PC-3 (cell line): ENCODE data around the gene GPR18. TPM values are rescaled to one million over a fixed set of nuclear protein-coding genes. Genes with fewer than 3 reads are reported as not detected.

Source experiments
- ATAC-seq: fragments of 200-7000 bp; cut with Tn5 transposase; 2 replicates; pipeline ENCODE4 v1.9.1; 2020; ENCODE audit warnings: mild to moderate bottlenecking, moderate library complexity
- BruUV-seq: library from RNA; stranded (reverse); fragments of 400-500 nt; replicated peaks from 2 replicates; lab custom pipeline; 2021; lab: Mats Ljungman, UMichigan
- CTCF ChIA-PET: fragments of 300-600 bp; sonication (Branson Sonifier 250); formaldehyde crosslinking; loops from one replicate; lab custom pipeline; 2022; ENCODE audit warnings: antibody characterized with exemption; lab: Charles Lee
- POLR2A ChIA-PET: fragments of 300-600 bp; sonication (Branson Sonifier 250); formaldehyde crosslinking; loops from one replicate; lab custom pipeline; 2022; ENCODE audit warnings: antibody characterized with exemption; ENCODE audit not compliant: unreplicated experiment; lab: Charles Lee
- DNase-seq: peaks from one replicate; pipeline ENCODE4 v3.0.0-alpha.2; 2015
- H2AFZ ChIP-seq: fragments of 300-600 bp; sonication (generic); 2 replicates; pipeline ENCODE4 v1.6.0; 2016; ENCODE audit warnings: antibody characterized with exemption, low read length
- H3F3A ChIP-seq: fragments of 300-600 bp; sonication (generic); one replicate; pipeline ENCODE4 v1.6.0; 2017; ENCODE audit warnings: antibody characterized with exemption, low read length, control low read depth, mild to moderate bottlenecking; ENCODE audit not compliant: unreplicated experiment
- H3K27ac ChIP-seq: fragments of 300-600 bp; sonication (generic); 2 replicates; pipeline ENCODE4 v1.5.1; 2016; ENCODE audit warnings: mild to moderate bottlenecking, low read length
- H3K27me3 ChIP-seq: fragments of 300-600 bp; sonication (generic); 2 replicates; pipeline ENCODE4 v1.6.1; 2016; ENCODE audit warnings: low read length, mixed read lengths
- H3K36me3 ChIP-seq: fragments of 300-600 bp; sonication (generic); 2 replicates; pipeline ENCODE4 v1.6.1; 2016; ENCODE audit warnings: low read depth, mixed run types, low read length, mixed read lengths
- H3K4me1 ChIP-seq: fragments of 300-600 bp; sonication (generic); 2 replicates; pipeline ENCODE4 v1.5.1; 2016; ENCODE audit warnings: low read length; ENCODE audit not compliant: insufficient read depth
- H3K4me2 ChIP-seq: fragments of 300-600 bp; sonication (generic); 2 replicates; pipeline ENCODE4 v1.6.0; 2016; ENCODE audit warnings: low read length
- H3K4me3 ChIP-seq: fragments of 300-600 bp; sonication (generic); 2 replicates; pipeline ENCODE4 v1.5.1; 2016; ENCODE audit warnings: mild to moderate bottlenecking, low read length, mixed read lengths
- H3K79me2 ChIP-seq: fragments of 300-600 bp; sonication (generic); 2 replicates; pipeline ENCODE4 v1.6.1; 2017; ENCODE audit warnings: low read length, mixed read lengths
- H3K9ac ChIP-seq: fragments of 300-600 bp; sonication (generic); 2 replicates; pipeline ENCODE4 v1.6.0; 2016; ENCODE audit warnings: mild to moderate bottlenecking, low read length
- H3K9me2 ChIP-seq: fragments of 300-600 bp; sonication (generic); replicated peaks from 2 replicates; pipeline ENCODE4 v1.6.1; 2016; ENCODE audit warnings: mixed run types, low read length, mixed read lengths
- H3K9me3 ChIP-seq: fragments of 300-600 bp; sonication (generic); 2 replicates; pipeline ENCODE4 v1.6.1; 2016; ENCODE audit warnings: low read length, mixed read lengths
- H4K20me1 ChIP-seq: fragments of 300-600 bp; sonication (generic); 2 replicates; pipeline ENCODE4 v1.6.1; 2016; ENCODE audit warnings: low read length, mixed read lengths
- EZH2 ChIP-seq: fragments of 300-600 bp; sonication (generic); IDR thresholded peaks from one replicate; pipeline ENCODE4 v1.6.1; 2017; ENCODE audit warnings: antibody characterized with exemption, mild to moderate bottlenecking, low read length; ENCODE audit not compliant: unreplicated experiment
- EZH2phosphoT487 ChIP-seq: fragments of 300-600 bp; sonication (generic); IDR thresholded peaks from 2 replicates; pipeline ENCODE4 v1.6.1; 2018; ENCODE audit warnings: mild to moderate bottlenecking, antibody characterized with exemption, low read length, borderline replicate concordance
- intact Hi-C: fragments of 100-400 bp; cut with micrococcal nuclease; formaldehyde crosslinking; loops from 2 replicates; pipeline ENCODE4 v1.9.0; 2023
- total RNA-seq: library from RNA; depleted of rRNA; stranded (reverse); fragments of >200 nt; gene quantifications from 2 replicates; pipeline ENCODE4 v1.2.3, GENCODE V29; 2014
- TF ChIP-seq, protein P1 (sequence below): fragments of 300-600 bp; sonication (generic); conservative IDR thresholded peaks from 2 replicates; pipeline ENCODE4 v1.5.1; 2017; ENCODE audit warnings: antibody characterized with exemption, low read depth, mild to moderate bottlenecking, low read length

Gene GPR18
- total RNA-seq, 1 experiment from 2014 or later = not detected

DNA sequence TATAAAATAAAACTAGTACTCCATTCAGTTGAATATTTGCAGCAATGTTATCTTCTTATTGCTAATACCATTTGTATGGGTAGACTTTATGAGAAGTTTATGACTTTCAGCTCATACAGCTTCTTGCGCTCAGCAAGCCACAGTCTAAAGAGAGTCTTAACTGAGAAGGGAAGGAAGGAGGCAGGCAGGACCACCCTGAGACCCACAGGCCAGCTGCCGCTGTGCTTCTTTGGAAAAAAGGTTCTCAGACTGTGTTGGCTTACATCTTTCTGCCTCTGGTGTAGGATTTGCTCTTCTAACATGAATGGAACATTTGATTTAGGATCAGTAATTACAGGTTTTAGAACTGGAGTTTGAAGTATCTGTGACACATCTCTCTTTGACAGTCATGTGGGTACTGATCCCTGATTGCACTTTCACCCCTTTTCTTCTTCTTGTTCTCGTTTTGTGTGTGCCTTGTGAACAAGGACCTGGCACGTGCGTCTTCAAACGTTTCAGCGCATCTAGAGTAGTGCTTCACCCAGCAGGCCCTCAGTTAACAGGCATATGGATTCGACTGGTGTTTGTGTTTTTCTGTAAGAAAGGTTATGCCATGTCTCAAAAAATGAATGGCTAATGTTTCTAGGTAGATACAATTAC is 7.1 kb upstream of the GPR18 start:
- CTCF ChIA-PET = interaction anchor here (1.1 to 1.4 kb wide), 3 partner anchors 64 to 89 kb away, joined by 4 to 29 read pairs (median 9); partner anchors contain the start of gene UBAC2
- intact Hi-C loops = loop anchor here (10.0 kb wide), 1 partner anchor 250 kb away; no protein-coding TSS in a partner anchor
- H3K27ac ChIP-seq = no peak overlapping the region
- ATAC-seq = no peak
- H2AFZ ChIP-seq = no peak overlapping the region
- no peaks in the 10 kb centered on the region for H4K20me1 ChIP-seq
- no peaks in the 10 kb centered on the region for H3K9me2 ChIP-seq
- no peak for TF ChIP-seq EZH2
- TF ChIP-seq EZH2phosphoT487 = no peak
- TF ChIP-seq, protein P1, sequence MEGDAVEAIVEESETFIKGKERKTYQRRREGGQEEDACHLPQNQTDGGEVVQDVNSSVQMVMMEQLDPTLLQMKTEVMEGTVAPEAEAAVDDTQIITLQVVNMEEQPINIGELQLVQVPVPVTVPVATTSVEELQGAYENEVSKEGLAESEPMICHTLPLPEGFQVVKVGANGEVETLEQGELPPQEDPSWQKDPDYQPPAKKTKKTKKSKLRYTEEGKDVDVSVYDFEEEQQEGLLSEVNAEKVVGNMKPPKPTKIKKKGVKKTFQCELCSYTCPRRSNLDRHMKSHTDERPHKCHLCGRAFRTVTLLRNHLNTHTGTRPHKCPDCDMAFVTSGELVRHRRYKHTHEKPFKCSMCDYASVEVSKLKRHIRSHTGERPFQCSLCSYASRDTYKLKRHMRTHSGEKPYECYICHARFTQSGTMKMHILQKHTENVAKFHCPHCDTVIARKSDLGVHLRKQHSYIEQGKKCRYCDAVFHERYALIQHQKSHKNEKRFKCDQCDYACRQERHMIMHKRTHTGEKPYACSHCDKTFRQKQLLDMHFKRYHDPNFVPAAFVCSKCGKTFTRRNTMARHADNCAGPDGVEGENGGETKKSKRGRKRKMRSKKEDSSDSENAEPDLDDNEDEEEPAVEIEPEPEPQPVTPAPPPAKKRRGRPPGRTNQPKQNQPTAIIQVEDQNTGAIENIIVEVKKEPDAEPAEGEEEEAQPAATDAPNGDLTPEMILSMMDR = no peak
- no peaks in the 10 kb centered on the region for H3K9me3 ChIP-seq
- no TSS peak for BruUV-seq
- H3K4me1 ChIP-seq = no peaks in the 10 kb centered on the region
- no peak overlapping the region for H3K4me3 ChIP-seq
- H3K79me2 ChIP-seq = no peaks in the 10 kb centered on the region
- POLR2A ChIA-PET = no interaction called here
- H3K4me2 ChIP-seq = no peak overlapping the region
- no peaks in the 10 kb centered on the region for H3K27me3 ChIP-seq
- H3K9ac ChIP-seq = no peak overlapping the region
- H3F3A ChIP-seq = no peaks in the 10 kb centered on the region
- no peaks in the 10 kb centered on the region; the same call in 1 of the 2 replicates for H3K36me3 ChIP-seq
- no peak for DNase-seq

DNA sequence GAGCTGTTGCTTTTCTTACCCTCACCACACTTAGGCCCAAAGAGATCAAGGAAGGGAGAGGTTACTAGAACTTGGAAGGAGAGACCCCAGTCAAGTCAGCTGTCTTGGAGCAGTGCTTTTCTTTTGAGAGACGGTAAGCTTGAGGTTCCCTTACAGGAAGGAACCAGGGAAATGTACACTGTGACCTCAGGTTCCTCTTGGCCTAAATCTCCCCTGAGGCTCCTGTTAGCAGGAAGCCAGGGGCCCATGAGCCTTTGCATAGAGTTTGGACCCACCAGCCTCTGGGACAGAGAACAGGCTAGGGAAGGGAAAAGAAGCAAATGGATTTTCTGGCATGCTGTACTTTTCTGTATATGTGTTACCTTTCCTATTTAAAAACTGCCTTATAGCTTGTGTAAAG is 5.9 kb upstream of the GPR18 start:
- Histone ChIP-seq H3K27ac (no peak overlapping the region), H3K4me1 (no peaks in the 10 kb centered on the region), H3K36me3 (no peaks in the 10 kb centered on the region; the same call in 1 of the 2 replicates), H3K9me2 (no peaks in the 10 kb centered on the region), H3K27me3 (no peaks in the 10 kb centered on the region), H3K4me3 (no peak overlapping the region), H3K79me2 (no peaks in the 10 kb centered on the region), H3K9ac (no peak overlapping the region), H3F3A (no peaks in the 10 kb centered on the region), H4K20me1 (no peaks in the 10 kb centered on the region), H3K9me3 (no peaks in the 10 kb centered on the region), H2AFZ (no peak overlapping the region), H3K4me2 (no peak overlapping the region)
- ATAC-seq (no peak), DNase-seq (no peak)
- BruUV-seq = no TSS peak
- ChIA-PET CTCF (no interaction called here), POLR2A (no interaction called here)
- TF ChIP-seq, protein P1 = no peak
- TF ChIP-seq EZH2phosphoT487 = no peak
- intact Hi-C loops = loop anchor here (10.0 kb wide), 1 partner anchor 251 kb away; no protein-coding TSS in a partner anchor

DNA sequence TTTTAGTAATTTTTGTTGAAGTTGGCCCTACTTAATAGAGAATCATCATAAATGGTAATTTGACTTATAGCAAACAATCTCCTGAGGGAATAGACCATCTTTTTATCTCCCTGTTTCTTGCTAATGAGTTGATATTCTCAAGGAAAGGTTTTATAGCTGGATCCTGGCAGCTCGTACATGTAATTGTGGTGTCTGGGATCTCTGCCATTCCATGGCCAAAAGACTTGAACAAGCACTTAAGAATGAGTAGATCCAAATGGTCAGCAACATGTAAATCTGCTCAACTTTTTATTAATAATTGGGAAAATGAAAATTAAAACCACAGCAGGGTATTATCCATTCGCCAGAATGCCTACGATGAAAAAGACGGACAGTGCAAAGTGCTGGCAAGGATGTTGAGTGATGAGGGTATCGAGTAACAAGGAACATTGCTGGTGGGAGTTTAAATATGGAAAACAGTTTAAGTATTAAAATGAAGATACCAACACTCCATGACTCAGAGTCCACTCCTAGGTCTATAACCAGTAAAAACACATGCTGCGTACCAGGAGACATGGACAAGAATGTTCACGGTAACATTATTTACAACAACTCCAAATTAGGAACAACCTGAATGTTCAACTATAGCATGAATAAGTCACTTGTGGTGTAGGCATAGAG is 5.1 kb upstream of the GPR18 start:
- DNase-seq = no peak
- Histone ChIP-seq H4K20me1 (no peaks in the 10 kb centered on the region), H3K27ac (no peak overlapping the region), H3K4me3 (no peak overlapping the region), H3K9me2 (no peaks in the 10 kb centered on the region), H3K4me1 (no peaks in the 10 kb centered on the region), H3K9ac (no peak overlapping the region), H2AFZ (no peak overlapping the region), H3K79me2 (no peaks in the 10 kb centered on the region), H3K36me3 (no peaks in the 10 kb centered on the region; the same call in 1 of the 2 replicates), H3F3A (no peaks in the 10 kb centered on the region), H3K9me3 (no peaks in the 10 kb centered on the region), H3K27me3 (no peaks in the 10 kb centered on the region), H3K4me2 (no peak overlapping the region)
- no TSS peak for BruUV-seq
- intact Hi-C loops = loop anchor here (10.0 kb wide), 1 partner anchor 252 kb away; no protein-coding TSS in a partner anchor
- ChIA-PET POLR2A (no interaction called here), CTCF (no interaction called here)
- TF ChIP-seq EZH2 (no peak), EZH2phosphoT487 (no peak)
- no peak for ATAC-seq
